ENCODE results near the gene AFAP1. TPM values are rescaled to one million over a fixed set of nuclear protein-coding genes. Genes with fewer than 3 reads are reported as not detected.

AFAP1 gene
- total RNA-seq, 1 experiment from 2014 or later: 23.6 TPM

- ATAC-seq: no peak
- CTCF ChIA-PET: interaction anchor here (0.7 to 1.5 kb wide), 4 partner anchors 48 to 233 kb away, joined by 3 to 4 read pairs (median 3); no protein-coding TSS in a partner anchor
- no peak overlapping the region for H3K27ac Mint-ChIP-seq
- H3K4me1 Mint-ChIP-seq: no peaks in the 10 kb centered on the region
- H3K36me3 Mint-ChIP-seq: no peaks in the 10 kb centered on the region
- no peaks in the 10 kb centered on the region for H3K9me3 Mint-ChIP-seq
- DNase-seq (ENCODE audit: low spot score): no peak
- H3K27me3 Mint-ChIP-seq (ENCODE audit: low read depth): peaks cover 3% of the 10 kb centered on the region
- no peak overlapping the region for H3K4me3 Mint-ChIP-seq
- POLR2A ChIA-PET: no interaction called here
- no peak for TF ChIP-seq E2F5 (CRISPR knock-in tag; IDR thresholded peaks at IDR 0.05)
- TF ChIP-seq NR3C1 (CRISPR knock-in tag; conservative IDR thresholded peaks at IDR 0.05; ENCODE audit: low read depth): no peak
- TF ChIP-seq ZNF423 (CRISPR knock-in tag; IDR thresholded peaks at IDR 0.05): no peak
- no peak for TF ChIP-seq ZNF512 (CRISPR knock-in tag; IDR thresholded peaks at IDR 0.05; ENCODE audit: borderline replicate concordance)
- no peak for TF ChIP-seq AR (CRISPR knock-in tag; IDR thresholded peaks at IDR 0.05)
These were observed 184.9 kb downstream of the AFAP1 start for GRCh38 chr4:7754565-7755262.

GRCh38 chr4:7753931-7754465, 185.7 kb downstream of the AFAP1 start:
- no peaks in the 10 kb centered on the region for H3K4me1 Mint-ChIP-seq
- no peaks in the 10 kb centered on the region for H3K36me3 Mint-ChIP-seq
- POLR2A ChIA-PET: interaction anchor here (0.5 kb wide), 1 partner anchor 22 kb away, joined by 3 read pairs; no protein-coding TSS in a partner anchor
- CTCF ChIA-PET: no interaction called here
- ATAC-seq (no peak), DNase-seq (ENCODE audit: low spot score) (no peak)
- H3K27me3 Mint-ChIP-seq (ENCODE audit: low read depth): peaks cover 3% of the 10 kb centered on the region
- no peak overlapping the region for H3K27ac Mint-ChIP-seq
- H3K9me3 Mint-ChIP-seq: no peaks in the 10 kb centered on the region
- no peak overlapping the region for H3K4me3 Mint-ChIP-seq
- TF ChIP-seq MAX (CRISPR knock-in tag; IDR thresholded peaks at IDR 0.05) (no peak), ZBTB43 (CRISPR knock-in tag; IDR thresholded peaks at IDR 0.05) (no peak), ZBTB21 (CRISPR knock-in tag; IDR thresholded peaks at IDR 0.05; ENCODE audit: borderline replicate concordance) (no peak), AFF4 (CRISPR knock-in tag; IDR thresholded peaks at IDR 0.05; ENCODE audit: borderline replicate concordance) (no peak), USF2 (CRISPR knock-in tag; IDR thresholded peaks at IDR 0.05) (no peak), TEAD1 (CRISPR knock-in tag; IDR thresholded peaks at IDR 0.05) (no peak), CREM (CRISPR knock-in tag; IDR thresholded peaks at IDR 0.05) (no peak), FOXP4 (CRISPR knock-in tag; IDR thresholded peaks at IDR 0.05) (no peak), ZNF263 (CRISPR knock-in tag; IDR thresholded peaks at IDR 0.05; ENCODE audit: low read depth) (no peak), ESRRA (CRISPR knock-in tag; IDR thresholded peaks at IDR 0.05; ENCODE audit: borderline replicate concordance) (no peak), GTF2I (CRISPR knock-in tag; conservative IDR thresholded peaks at IDR 0.05) (no peak), FOXK1 (CRISPR knock-in tag; IDR thresholded peaks at IDR 0.05) (no peak), ZNF232 (CRISPR knock-in tag; IDR thresholded peaks at IDR 0.05) (no peak), MYBL2 (CRISPR knock-in tag; IDR thresholded peaks at IDR 0.05) (no peak)
